Duodenal mucosa (tissue), 2 donors: ENCODE measurements around the gene C10orf62.

Experiments
- H3K27ac ChIP-seq: one replicate; pipeline ENCODE4 v1.7.0; 2013; ENCODE audit warnings: low read depth, low read length
- H3K27me3 ChIP-seq, 2 donors: one replicate each; pipeline ENCODE4 v1.7.0; 2013; ENCODE audit warnings: low read length in 2 of 2, control low read depth in 1 of 2; ENCODE audit not compliant: insufficient read depth in 2 of 2, control insufficient read depth in 1 of 2
- H3K36me3 ChIP-seq, 2 donors: one replicate each; pipeline ENCODE4 v1.7.0; 2013; ENCODE audit warnings: low read length in 2 of 2, control low read depth in 1 of 2; ENCODE audit not compliant: insufficient read depth in 2 of 2, control insufficient read depth in 1 of 2
- H3K4me1 ChIP-seq, 2 donors: one replicate each; pipeline ENCODE4 v1.7.0; 2013; ENCODE audit warnings: low read length in 2 of 2, control low read depth in 1 of 2; ENCODE audit not compliant: insufficient read depth in 2 of 2, control insufficient read depth in 1 of 2
- H3K4me3 ChIP-seq, 2 donors: one replicate each; pipeline ENCODE4 v1.7.0; 2013; ENCODE audit warnings: low read length in 2 of 2, low read depth in 1 of 2
- H3K9ac ChIP-seq, 2 donors: one replicate each; pipeline ENCODE4 v1.7.0; 2013; ENCODE audit warnings: low read length in 2 of 2, low read depth in 1 of 2
- H3K9me3 ChIP-seq, 2 donors: one replicate each; pipeline ENCODE4 v1.7.0; 2013; ENCODE audit warnings: low read length in 2 of 2, control low read depth in 1 of 2; ENCODE audit not compliant: control insufficient read depth in 1 of 2

The C10orf62 gene

DNA sequence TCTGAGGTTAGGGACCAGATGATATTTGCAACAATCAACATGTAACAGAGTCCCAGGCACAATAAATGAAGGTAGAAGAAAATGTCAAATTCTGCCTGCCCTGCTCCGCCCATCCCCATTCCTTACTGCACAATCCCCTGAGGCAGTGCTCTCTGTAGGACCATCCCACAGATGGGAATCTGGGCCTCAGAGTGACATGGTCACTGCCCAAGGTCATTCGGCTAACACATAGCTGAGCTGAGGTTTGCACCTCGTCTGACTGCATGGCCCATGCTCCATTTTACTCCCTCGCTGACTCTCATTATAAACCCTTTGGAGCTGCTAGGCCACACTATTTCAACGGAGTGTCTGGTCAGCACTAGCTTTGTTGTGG lies 4.1 kb upstream of the C10orf62 start:
- no peaks in the 10 kb centered on the region for H3K27me3 ChIP-seq
- H3K4me3 ChIP-seq: no peak overlapping the region
- no peaks in the 10 kb centered on the region for H3K9me3 ChIP-seq
- H3K4me1 ChIP-seq: no peaks in the 10 kb centered on the region
- no peaks in the 10 kb centered on the region for H3K36me3 ChIP-seq
- H3K27ac ChIP-seq: peak overlapping the region; percentile 26
- H3K9ac ChIP-seq: no peak overlapping the region

DNA sequence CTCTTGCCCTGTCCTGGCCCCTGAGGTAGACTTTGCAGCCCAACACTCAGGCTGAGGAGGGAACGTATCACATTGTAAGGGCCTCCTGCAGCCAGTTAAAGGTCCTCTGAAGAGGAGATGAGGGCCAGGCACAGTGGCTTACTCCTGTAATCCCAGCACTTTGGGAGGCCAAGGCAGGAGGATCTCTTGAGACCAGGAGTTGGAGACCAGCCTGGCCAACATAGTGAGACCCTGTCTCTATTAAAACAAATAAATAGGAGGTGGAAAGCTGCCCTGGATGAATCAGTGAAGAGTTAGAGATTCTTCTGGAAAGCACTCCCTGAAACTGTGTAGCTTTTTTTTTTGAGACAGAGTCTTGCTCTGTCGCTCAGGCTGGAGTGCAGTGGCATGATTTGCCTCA lies 2.3 kb upstream of the C10orf62 start:
- Histone ChIP-seq H3K9me3 (no peaks in the 10 kb centered on the region), H3K9ac (no peak overlapping the region), H3K4me3 (no peak overlapping the region), H3K27me3 (no peaks in the 10 kb centered on the region), H3K4me1 (no peaks in the 10 kb centered on the region), H3K36me3 (no peaks in the 10 kb centered on the region), H3K27ac (no peak overlapping the region)

DNA sequence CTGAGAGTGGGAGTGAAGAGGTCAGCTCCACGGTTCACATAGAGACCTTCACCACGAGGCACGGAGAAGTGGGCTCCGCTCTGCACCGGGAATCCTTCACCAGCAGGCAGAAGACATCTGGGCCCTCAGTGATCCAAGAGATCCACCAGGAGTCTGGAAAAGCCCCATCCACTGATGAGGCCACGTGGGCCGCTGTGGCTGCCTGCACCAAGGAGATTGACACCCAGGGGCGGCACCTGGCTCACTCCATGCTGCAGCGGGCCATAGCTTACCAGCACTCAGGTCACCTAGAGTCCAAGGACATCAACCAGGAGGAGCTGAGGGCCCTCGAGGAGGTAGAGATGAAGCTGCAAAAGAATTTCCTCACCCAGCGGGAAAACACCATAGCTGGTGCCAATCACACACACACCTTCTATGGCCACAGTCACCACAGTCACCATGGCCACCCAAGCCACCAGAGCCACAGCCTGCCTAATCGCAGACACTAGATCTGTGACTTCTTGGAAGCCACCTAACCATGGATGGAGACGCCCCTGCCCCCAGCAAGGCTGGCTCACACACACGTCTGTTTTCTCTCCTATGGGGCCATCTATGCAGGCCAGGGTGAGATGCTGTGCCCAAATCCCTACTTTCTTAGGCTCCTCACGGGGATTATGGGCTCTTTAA lies 694 bp downstream of the C10orf62 start:
- Histone ChIP-seq H3K4me1 (no peaks in the 10 kb centered on the region), H3K4me3 (no peak overlapping the region), H3K9ac (no peak overlapping the region), H3K27me3 (no peaks in the 10 kb centered on the region), H3K27ac (no peak overlapping the region), H3K9me3 (no peaks in the 10 kb centered on the region), H3K36me3 (no peaks in the 10 kb centered on the region)

DNA sequence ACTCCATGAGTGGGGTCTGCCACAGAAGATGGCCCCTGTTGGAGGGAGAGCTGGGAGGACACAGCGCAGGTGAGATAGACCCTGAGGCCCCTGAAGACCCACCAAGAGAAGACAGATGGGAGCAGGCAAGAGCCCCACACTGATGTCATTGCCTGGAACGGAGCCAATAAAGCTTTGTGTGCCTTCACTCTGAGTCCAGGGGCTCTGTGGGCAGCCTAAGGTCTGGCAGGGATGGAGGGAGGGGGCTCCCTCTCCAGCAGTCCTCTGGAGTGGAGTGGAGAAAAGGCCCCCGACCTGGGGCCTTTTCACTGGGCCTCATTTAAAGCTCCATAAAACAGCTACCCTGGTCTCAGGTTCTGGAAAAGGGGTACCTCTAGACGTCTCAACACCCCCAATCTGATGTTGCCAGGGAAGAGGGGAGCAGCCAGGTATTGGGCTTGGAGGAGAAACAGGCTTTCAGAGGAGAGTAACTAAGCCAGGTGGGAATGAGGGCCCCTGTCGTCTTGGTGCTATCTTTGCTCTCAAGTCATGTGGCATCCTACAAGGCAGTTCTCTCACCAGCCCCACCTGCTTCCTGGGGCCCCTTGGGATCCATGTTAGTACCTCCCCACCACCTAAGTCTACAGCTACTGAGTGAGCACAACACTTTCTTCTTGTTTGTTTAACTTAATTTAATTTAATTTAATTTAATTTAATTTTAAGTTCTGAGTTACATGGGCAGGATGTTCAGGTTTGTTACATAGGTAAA lies 1.4 kb downstream of the C10orf62 start:
- H3K9ac ChIP-seq: no peak overlapping the region
- H3K9me3 ChIP-seq: no peaks in the 10 kb centered on the region
- H3K36me3 ChIP-seq: no peaks in the 10 kb centered on the region
- H3K27me3 ChIP-seq: no peaks in the 10 kb centered on the region
- no peak overlapping the region for H3K27ac ChIP-seq
- H3K4me1 ChIP-seq: no peaks in the 10 kb centered on the region
- H3K4me3 ChIP-seq: no peak overlapping the region

DNA sequence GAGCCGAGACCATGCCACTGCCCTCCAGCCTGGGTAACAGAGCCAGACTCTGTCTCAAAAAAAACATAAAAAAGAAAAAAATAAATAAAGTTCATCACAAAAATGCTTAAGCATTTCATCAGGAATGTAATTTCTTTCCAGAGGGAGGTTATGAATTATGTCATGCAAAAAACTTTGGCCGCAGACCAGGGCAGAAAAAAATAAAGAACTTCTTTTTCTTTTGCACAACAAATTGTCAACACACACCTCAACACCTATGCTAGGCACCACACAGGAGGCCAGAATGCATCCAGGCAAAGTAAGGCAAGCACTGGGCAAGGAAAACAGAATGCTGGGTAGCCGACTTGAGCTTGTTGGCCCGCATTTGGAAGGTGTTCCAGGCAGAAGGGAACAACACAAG lies 3.9 kb downstream of the C10orf62 start:
- peaks cover 0 to 5% of the 10 kb centered on the region in 2 donors for H3K4me1 ChIP-seq
- H3K27ac ChIP-seq: no peak overlapping the region
- no peaks in the 10 kb centered on the region for H3K27me3 ChIP-seq

DNA sequence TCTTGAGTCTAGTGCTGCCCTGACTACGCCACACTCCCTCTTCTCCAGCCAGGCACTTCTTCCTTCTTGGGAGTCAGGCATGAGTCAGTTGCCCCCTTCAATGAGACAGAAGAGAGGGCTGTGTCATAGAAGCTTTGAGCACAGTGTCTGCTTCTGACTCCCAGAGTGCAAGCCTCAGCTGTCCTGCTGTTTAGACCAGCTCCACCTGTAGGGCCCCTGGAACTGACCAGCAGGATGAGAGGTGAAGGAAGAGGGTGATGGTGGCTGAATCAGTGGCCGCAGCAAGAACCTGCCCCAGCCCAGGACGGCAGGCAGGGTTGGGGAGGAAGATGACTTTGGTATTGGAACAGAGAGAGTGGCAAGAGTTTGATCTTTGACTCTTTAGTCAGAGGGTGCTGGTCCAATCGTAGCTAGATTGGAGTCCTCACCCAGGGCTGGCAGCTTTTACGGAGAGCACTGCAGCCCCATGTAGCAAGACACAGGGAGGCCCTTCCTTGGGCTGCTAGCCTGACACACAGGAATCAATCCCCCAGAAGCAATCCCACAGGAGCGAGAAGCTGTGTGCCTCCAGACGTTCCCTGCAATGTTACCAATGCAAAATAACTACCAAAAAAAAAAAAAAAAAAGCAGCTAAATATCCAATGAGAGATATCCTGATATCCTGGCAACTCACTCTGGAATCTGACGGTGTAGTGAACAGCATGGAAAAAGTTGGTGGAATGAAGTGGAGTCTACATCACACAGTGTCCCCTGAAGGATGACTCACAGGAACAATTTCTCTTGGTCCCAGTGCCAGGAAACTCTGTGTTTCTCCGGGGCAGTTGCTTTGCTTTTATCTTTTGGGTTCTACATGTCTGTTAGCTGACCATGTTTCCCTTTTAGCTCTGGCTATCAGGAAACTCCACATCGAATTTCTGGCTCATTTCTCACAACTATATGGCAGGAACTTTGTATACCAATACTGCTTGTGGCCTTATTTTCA lies 6.9 kb downstream of the C10orf62 start:
- Histone ChIP-seq H3K9ac (no peak overlapping the region), H3K4me1 (peaks cover 0 to 5% of the 10 kb centered on the region in 2 donors)

More for the DNA sequence above, 3.9 kb downstream of the C10orf62 start:
- Histone ChIP-seq H3K4me3 (no peak overlapping the region), H3K9ac (no peak overlapping the region), H3K36me3 (no peaks in the 10 kb centered on the region), H3K9me3 (no peaks in the 10 kb centered on the region)

DNA sequence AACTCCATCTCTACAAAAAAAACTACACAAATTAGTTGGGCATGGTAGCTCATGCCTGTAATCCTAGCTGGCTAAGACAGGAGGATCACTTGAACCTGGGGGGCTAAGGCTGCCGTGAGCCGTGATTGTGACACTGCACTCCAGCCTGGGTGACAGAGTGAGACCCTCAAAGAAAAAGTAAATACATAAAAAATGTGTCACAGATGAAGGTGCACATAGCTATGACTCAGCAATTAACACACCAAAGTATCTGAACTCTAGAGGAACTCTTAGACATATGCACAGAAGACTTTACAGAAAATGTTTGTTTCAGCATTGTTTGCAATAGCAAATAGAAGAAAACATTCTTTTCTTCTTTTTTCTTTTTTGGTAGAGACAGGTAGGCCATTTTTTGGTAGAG lies 8.3 kb downstream of the C10orf62 start:
- H3K27ac ChIP-seq: no peak overlapping the region
- H3K36me3 ChIP-seq: no peaks in the 10 kb centered on the region
- H3K4me1 ChIP-seq: peaks cover 0 to 5% of the 10 kb centered on the region in 2 donors
- H3K4me3 ChIP-seq: no peak overlapping the region
- no peak overlapping the region for H3K9ac ChIP-seq
- H3K27me3 ChIP-seq: no peaks in the 10 kb centered on the region
- no peaks in the 10 kb centered on the region for H3K9me3 ChIP-seq

More for the DNA sequence above, 6.9 kb downstream of the C10orf62 start:
- Histone ChIP-seq H3K4me3 (no peak overlapping the region), H3K9me3 (no peaks in the 10 kb centered on the region), H3K27ac (no peak overlapping the region), H3K36me3 (no peaks in the 10 kb centered on the region), H3K27me3 (no peaks in the 10 kb centered on the region)

DNA sequence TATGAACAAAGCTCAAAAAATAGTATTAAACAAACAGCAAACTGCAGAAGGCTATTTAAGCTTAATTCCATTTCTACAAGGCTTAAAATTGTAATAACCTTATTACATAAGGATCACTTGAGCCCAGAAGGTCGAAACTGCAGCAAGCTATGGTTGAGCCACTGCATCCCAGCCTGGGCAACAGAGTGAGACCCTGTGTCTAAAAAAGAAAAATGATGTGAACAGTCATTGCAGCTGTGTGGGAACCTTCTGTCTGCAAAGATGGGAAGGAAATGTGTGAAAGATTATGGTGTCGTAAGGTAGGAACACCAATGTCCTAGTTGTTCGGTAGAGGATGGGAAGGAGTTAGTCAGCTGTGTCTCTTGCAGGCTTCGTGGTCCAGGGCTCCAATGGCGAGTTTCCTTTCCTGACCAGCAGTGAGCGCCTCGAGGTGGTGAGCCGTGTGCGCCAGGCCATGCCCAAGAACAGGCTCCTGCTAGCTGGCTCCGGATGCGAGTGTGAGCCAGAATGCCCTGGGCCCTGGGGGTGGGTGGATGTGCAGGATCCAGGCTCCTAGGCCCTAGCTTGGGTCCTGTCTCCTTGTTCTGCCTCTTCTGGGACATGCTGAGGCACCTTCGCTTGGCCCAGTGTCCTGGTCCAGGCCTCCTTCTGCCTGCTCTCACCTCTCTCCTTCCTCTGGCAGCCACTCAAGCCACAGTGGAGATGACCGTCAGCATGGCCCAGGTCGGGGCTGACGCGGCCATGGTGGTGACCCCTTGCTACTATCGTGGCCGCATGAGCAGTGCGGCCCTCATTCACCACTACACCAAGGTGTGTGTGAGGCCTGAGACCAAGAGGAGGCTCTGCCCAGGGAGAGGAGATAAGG lies 9.1 kb downstream of the C10orf62 start:
- Histone ChIP-seq H3K27me3 (no peaks in the 10 kb centered on the region), H3K9me3 (no peaks in the 10 kb centered on the region), H3K4me1 (peaks cover 0 to 5% of the 10 kb centered on the region in 2 donors), H3K27ac (no peak overlapping the region), H3K4me3 (no peak overlapping the region), H3K9ac (no peak overlapping the region), H3K36me3 (no peaks in the 10 kb centered on the region)

DNA sequence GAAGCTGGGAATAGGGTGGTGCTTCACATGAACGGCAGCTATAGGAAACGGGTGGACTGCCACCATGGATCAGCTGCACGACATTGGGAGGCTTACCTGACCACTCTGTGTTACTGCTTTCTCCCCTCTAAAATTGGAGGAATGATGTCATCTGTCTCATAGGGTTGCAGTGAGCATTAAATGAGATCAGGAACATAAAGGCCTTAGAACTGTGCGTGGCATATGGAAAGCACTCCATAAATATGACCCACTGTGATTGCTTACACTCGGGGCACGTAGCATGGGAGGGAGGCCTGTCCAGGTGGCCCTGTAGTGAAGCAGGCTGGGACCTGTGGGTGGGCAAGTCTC lies 9.7 kb downstream of the C10orf62 start:
- H3K36me3 ChIP-seq: no peaks in the 10 kb centered on the region
- H3K4me1 ChIP-seq: peaks cover 0 to 5% of the 10 kb centered on the region in 2 donors
- H3K4me3 ChIP-seq: no peak overlapping the region
- H3K9ac ChIP-seq: no peak overlapping the region
- H3K27me3 ChIP-seq: no peaks in the 10 kb centered on the region
- H3K27ac ChIP-seq: no peak overlapping the region
- no peaks in the 10 kb centered on the region for H3K9me3 ChIP-seq
